ENCODE results near the gene ZNF212. TPM values are rescaled to one million over a fixed set of nuclear protein-coding genes. Genes with fewer than 3 reads are reported as not detected.

The ZNF212 gene
- total RNA-seq, 3 donors from 2014 or later (not counting 1 experiment from before 2014, with no cell fraction given): 11.2 to 23.7 (median 17.0) TPM

DNA sequence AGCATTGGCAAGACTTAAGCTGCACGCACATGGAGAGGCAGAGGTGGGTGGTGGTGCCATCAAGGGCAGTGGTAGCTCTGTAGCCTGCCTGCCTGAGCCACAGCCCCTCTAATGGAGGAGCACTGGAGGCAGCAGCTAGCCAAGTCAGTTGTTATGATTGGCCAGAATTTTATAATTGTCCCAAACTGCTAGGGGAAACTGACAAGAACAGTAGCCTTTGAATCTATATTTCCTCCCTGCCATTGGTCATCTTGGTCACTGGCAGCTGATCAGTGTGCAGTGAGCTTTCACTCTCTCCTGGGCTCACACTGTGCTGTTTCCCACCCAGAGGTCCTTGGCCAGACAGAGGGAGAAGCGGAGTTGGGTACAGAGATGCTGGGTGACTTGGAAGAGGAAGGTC, 12.9 kb downstream of the ZNF212 start:
- Histone ChIP-seq H3K4me3 (ENCODE audit: low read length) (no peak overlapping the region), H3K27me3 (ENCODE audit: control insufficient read depth, insufficient read depth, low read length) (no peaks in the 10 kb centered on the region), H3K4me1 (ENCODE audit: control insufficient read depth, insufficient read depth, low read length) (no peaks in the 10 kb centered on the region), H3K9me3 (ENCODE audit: control insufficient read depth, insufficient read depth, low read length) (no peaks in the 10 kb centered on the region), H3K27ac (ENCODE audit: low read length) (no peak overlapping the region), H3K36me3 (ENCODE audit: control insufficient read depth, insufficient read depth, low read length) (peaks cover 47% of the 10 kb centered on the region)
- WGBS (ENCODE audit: insufficient coverage): 98% methylated on average over 2 of the region's 2 CpGs
- intact Hi-C loops (cut with micrococcal nuclease): no loop called here
- no peak for DNase-seq
- Mint-ChIP-seq H3K27me3 (ENCODE audit: low read depth in 2 of 2) (no peaks in the 10 kb centered on the region), H3K9me3 (no peaks in the 10 kb centered on the region), H3K4me3 (no peak overlapping the region), H3K4me1 (peaks cover 6 to 15% of the 10 kb centered on the region in 2 donors), H3K36me3 (no peaks in the 10 kb centered on the region), H3K27ac (no peak overlapping the region)
- TF ChIP-seq, protein P1, sequence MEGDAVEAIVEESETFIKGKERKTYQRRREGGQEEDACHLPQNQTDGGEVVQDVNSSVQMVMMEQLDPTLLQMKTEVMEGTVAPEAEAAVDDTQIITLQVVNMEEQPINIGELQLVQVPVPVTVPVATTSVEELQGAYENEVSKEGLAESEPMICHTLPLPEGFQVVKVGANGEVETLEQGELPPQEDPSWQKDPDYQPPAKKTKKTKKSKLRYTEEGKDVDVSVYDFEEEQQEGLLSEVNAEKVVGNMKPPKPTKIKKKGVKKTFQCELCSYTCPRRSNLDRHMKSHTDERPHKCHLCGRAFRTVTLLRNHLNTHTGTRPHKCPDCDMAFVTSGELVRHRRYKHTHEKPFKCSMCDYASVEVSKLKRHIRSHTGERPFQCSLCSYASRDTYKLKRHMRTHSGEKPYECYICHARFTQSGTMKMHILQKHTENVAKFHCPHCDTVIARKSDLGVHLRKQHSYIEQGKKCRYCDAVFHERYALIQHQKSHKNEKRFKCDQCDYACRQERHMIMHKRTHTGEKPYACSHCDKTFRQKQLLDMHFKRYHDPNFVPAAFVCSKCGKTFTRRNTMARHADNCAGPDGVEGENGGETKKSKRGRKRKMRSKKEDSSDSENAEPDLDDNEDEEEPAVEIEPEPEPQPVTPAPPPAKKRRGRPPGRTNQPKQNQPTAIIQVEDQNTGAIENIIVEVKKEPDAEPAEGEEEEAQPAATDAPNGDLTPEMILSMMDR (IDR thresholded peaks at IDR 0.05): no peak
- ATAC-seq: no peak

- no peak for DNase-seq
- WGBS (ENCODE audit: insufficient coverage): 95% methylated on average over 7 of the region's 7 CpGs
- H3K4me3 ChIP-seq (ENCODE audit: low read length): no peak overlapping the region
- no peaks in the 10 kb centered on the region for H3K27me3 Mint-ChIP-seq (ENCODE audit: low read depth in 2 of 2)
- H3K9me3 ChIP-seq (ENCODE audit: control insufficient read depth, insufficient read depth, low read length): no peaks in the 10 kb centered on the region
- H3K9me3 Mint-ChIP-seq: no peaks in the 10 kb centered on the region
- H3K36me3 ChIP-seq (ENCODE audit: control insufficient read depth, insufficient read depth, low read length): peaks cover 47% of the 10 kb centered on the region
- intact Hi-C loops (cut with micrococcal nuclease): no loop called here
- H3K27ac Mint-ChIP-seq: no peak overlapping the region
- TF ChIP-seq, protein P1 (IDR thresholded peaks at IDR 0.05): no peak
- no peak overlapping the region for H3K4me3 Mint-ChIP-seq
- H3K27me3 ChIP-seq (ENCODE audit: control insufficient read depth, insufficient read depth, low read length): no peaks in the 10 kb centered on the region
- no peaks in the 10 kb centered on the region for H3K4me1 ChIP-seq (ENCODE audit: control insufficient read depth, insufficient read depth, low read length)
- no peaks in the 10 kb centered on the region for H3K36me3 Mint-ChIP-seq
- H3K4me1 Mint-ChIP-seq: peaks cover 0 to 9% of the 10 kb centered on the region in 2 donors
- no peak for ATAC-seq
- no peak overlapping the region for H3K27ac ChIP-seq (ENCODE audit: low read length)
Measured at GRCh38 chr7:149253665-149254064, 14.2 kb downstream of the ZNF212 start.

- Histone ChIP-seq H3K27me3 (ENCODE audit: control insufficient read depth, insufficient read depth, low read length) (no peaks in the 10 kb centered on the region), H3K4me3 (ENCODE audit: low read length) (no peak overlapping the region), H3K27ac (ENCODE audit: low read length) (no peak overlapping the region), H3K4me1 (ENCODE audit: control insufficient read depth, insufficient read depth, low read length) (no peaks in the 10 kb centered on the region), H3K9me3 (ENCODE audit: control insufficient read depth, insufficient read depth, low read length) (no peaks in the 10 kb centered on the region), H3K36me3 (ENCODE audit: control insufficient read depth, insufficient read depth, low read length) (peaks cover 47% of the 10 kb centered on the region)
- H3K4me3 Mint-ChIP-seq: no peak overlapping the region
- TF ChIP-seq, protein P1 (IDR thresholded peaks at IDR 0.05): no peak
- intact Hi-C loops (cut with micrococcal nuclease): no loop called here
- H3K4me1 Mint-ChIP-seq: peaks cover 0 to 5% of the 10 kb centered on the region in 2 donors
- no peaks in the 10 kb centered on the region for H3K36me3 Mint-ChIP-seq
- 97% methylated on average over 16 of the region's 16 CpGs for WGBS (ENCODE audit: insufficient coverage)
- H3K9me3 Mint-ChIP-seq: no peaks in the 10 kb centered on the region
- no peak overlapping the region for H3K27ac Mint-ChIP-seq
- ATAC-seq (no peak), DNase-seq (no peak)
- no peaks in the 10 kb centered on the region for H3K27me3 Mint-ChIP-seq (ENCODE audit: low read depth in 2 of 2)
Measured at GRCh38 chr7:149254181-149254858, 14.9 kb downstream of the ZNF212 start.

DNA sequence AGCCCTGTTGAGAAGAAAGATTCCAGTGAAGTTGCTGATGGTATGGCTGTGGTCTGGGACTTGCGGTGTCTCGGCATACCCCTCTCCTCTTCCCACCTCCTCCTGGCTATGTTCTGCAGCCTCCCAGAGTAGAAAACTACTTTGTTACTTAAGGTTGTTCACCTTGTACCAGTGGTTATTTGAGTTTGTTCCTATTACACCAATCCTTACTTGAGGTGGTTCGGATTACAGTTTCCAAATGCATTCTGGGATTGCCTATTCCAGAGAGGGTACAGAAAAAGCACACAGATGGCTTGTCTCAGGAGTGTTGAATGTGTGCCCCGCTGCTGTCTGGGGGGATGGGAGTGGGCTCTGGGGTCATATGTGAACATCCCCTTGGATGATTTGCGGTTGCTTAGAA, 15.7 kb downstream of the ZNF212 start:
- Mint-ChIP-seq H3K4me3 (no peak overlapping the region), H3K27ac (no peak overlapping the region), H3K27me3 (ENCODE audit: low read depth in 2 of 2) (no peaks in the 10 kb centered on the region), H3K4me1 (peaks cover 0 to 5% of the 10 kb centered on the region in 2 donors), H3K36me3 (no peaks in the 10 kb centered on the region), H3K9me3 (no peaks in the 10 kb centered on the region)
- no peak overlapping the region for H3K27ac ChIP-seq (ENCODE audit: low read length)
- TF ChIP-seq, protein P1 (IDR thresholded peaks at IDR 0.05): no peak
- H3K27me3 ChIP-seq (ENCODE audit: control insufficient read depth, insufficient read depth, low read length): no peaks in the 10 kb centered on the region
- ATAC-seq (no peak), DNase-seq (no peak)
- peaks cover 47% of the 10 kb centered on the region for H3K36me3 ChIP-seq (ENCODE audit: control insufficient read depth, insufficient read depth, low read length)
- 82% methylated on average over 3 of the region's 5 CpGs for WGBS (ENCODE audit: insufficient coverage)
- H3K4me3 ChIP-seq (ENCODE audit: low read length): no peak overlapping the region
- no peaks in the 10 kb centered on the region for H3K9me3 ChIP-seq (ENCODE audit: control insufficient read depth, insufficient read depth, low read length)
- no peaks in the 10 kb centered on the region for H3K4me1 ChIP-seq (ENCODE audit: control insufficient read depth, insufficient read depth, low read length)
- intact Hi-C loops (cut with micrococcal nuclease): no loop called here

Measured in natural killer cell (primary cell).